Naive B cell (primary cell): ENCODE measurements around the gene P2RX6. TPM values are rescaled to one million over a fixed set of nuclear protein-coding genes. Genes with fewer than 3 reads are reported as not detected.
A peak's percentile ranks its signal among the peaks of the same experiment; 100 is the strongest.
"Not testable (repeated sequence)": the region's sequence is repeated elsewhere in the genome, so short reads cannot be mapped to it uniquely, and the experiment has no call there.

ENCODE experiments used
- ATAC-seq, 2 donors: fragments of 150-1000 bp; cut with Tn5 transposase; 2 replicates each; pipeline ENCODE4 v1.10.0; 2021; ENCODE audit warnings: low read depth in 2 of 2, mild to moderate bottlenecking in 2 of 2, moderate library complexity in 2 of 2
- DNase-seq: peaks from one replicate; pipeline ENCODE4 v3.0.0; 2022
- H3K27ac Mint-ChIP-seq, 6 donors: one replicate each; pipeline ENCODE4 v1.8.0; 2020 to 2022; ENCODE audit warnings: mild to moderate bottlenecking in 6 of 6, mixed read lengths in 6 of 6, moderate library complexity in 5 of 6, inconsistent platforms in 2 of 6
- H3K27me3 Mint-ChIP-seq, 3 donors: one replicate each; pipeline ENCODE4 v1.8.0; 2021 to 2022; ENCODE audit warnings: mixed read lengths in 3 of 3, mild to moderate bottlenecking in 1 of 3
- H3K36me3 Mint-ChIP-seq, 2 donors: one replicate each; pipeline ENCODE4 v1.8.0; 2020 to 2022; ENCODE audit warnings: mixed read lengths in 2 of 2, inconsistent platforms in 1 of 2, mild to moderate bottlenecking in 1 of 2
- H3K4me1 Mint-ChIP-seq, 3 donors: one replicate each; pipeline ENCODE4 v1.8.0; 2020 to 2022; ENCODE audit warnings: mixed read lengths in 3 of 3, inconsistent platforms in 1 of 3, mild to moderate bottlenecking in 1 of 3, moderate library complexity in 1 of 3
- H3K4me3 Mint-ChIP-seq, 8 donors: one replicate each; pipeline ENCODE4 v1.8.0; 2020 to 2022; ENCODE audit warnings: mild to moderate bottlenecking in 8 of 8, mixed read lengths in 8 of 8, moderate library complexity in 8 of 8, inconsistent platforms in 2 of 8
- H3K9me3 Mint-ChIP-seq, 7 donors: one replicate each; pipeline ENCODE4 v1.8.0; 2020 to 2022; ENCODE audit warnings: mixed read lengths in 7 of 7, mild to moderate bottlenecking in 5 of 7, inconsistent platforms in 2 of 7, moderate library complexity in 1 of 7
- polyA plus RNA-seq, 6 donors: library from polyadenylated mRNA; unstranded; fragments of 300-500 nt; fragmentation: Illumina TruSeq; gene quantifications; one replicate each; pipeline ENCODE4 v1.2.3, GENCODE V29; 2021; ENCODE audit warnings: low read depth in 6 of 6

Gene P2RX6
- polyA plus RNA-seq, 6 donors from 2014 or later, result 0.44 TPM; not detected in 5

- DNase-seq, result peak; percentile 77
- H3K9me3 Mint-ChIP-seq, result no peaks in the 10 kb centered on the region
- peaks cover 20 to 30% (median 22%) of the 10 kb centered on the region in 3 donors for H3K4me1 Mint-ChIP-seq
- H3K4me3 Mint-ChIP-seq, result peak within 1 kb of the TSS; percentile 62 to 87 (median 76)
- peaks cover 14 to 41% (median 38%) of the 10 kb centered on the region in 3 donors for H3K27me3 Mint-ChIP-seq
- H3K36me3 Mint-ChIP-seq, result no peaks in the 10 kb centered on the region
- H3K27ac Mint-ChIP-seq, result peak within 1 kb of the TSS; percentile 92 to 98 (median 96)
- ATAC-seq, result peak; percentile 96 to 98
Measured at GRCh38 chr22:21045585-21046294, 30.8 kb downstream of the P2RX6 start, which contains the start of gene LRRC74B. Gene LRRC74B, plus strand, starts transcription at chr22:21045946. Its CDS starts 41 bp downstream, at chr22:21045987.

- Mint-ChIP-seq H3K27me3 (peaks cover 14 to 38% (median 36%) of the 10 kb centered on the region in 3 donors), H3K9me3 (no peaks in the 10 kb centered on the region), H3K4me1 (peaks cover 20 to 30% (median 22%) of the 10 kb centered on the region in 3 donors), H3K27ac (peak overlapping the region in 1 of 6 donors; percentile 68), H3K4me3 (no peak overlapping the region), H3K36me3 (no peaks in the 10 kb centered on the region)
- DNase-seq (no peak), ATAC-seq (no peak)
Measured at GRCh38 chr22:21047035-21047661, 32.2 kb downstream of the P2RX6 start.

DNA sequence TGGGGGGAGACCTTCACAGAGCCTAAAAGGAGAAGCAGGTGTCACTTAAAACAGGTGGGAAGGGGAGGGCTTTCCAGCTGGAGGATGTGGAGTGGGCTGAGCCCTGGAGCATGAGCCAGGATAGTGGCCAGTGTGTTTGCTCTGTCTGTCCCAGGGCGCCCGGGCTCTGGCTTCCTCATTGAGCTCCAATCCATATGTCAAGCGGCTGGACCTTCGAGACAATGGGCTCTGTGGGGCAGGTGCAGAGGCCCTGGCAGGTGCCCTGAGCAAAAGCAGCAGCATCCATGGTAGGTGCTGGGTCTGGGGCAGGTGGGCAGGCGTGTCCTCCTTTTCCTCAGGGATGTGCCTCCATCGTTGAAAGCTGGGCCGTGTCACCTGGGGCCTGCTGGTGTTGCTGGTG is 32.8 kb downstream of the P2RX6 start:
- ATAC-seq (no peak), DNase-seq (no peak)
- Mint-ChIP-seq H3K4me3 (no peak overlapping the region), H3K9me3 (no peaks in the 10 kb centered on the region), H3K4me1 (peaks cover 20 to 30% (median 22%) of the 10 kb centered on the region in 3 donors), H3K27ac (peak overlapping the region in 1 of 6 donors; percentile 68), H3K36me3 (no peaks in the 10 kb centered on the region), H3K27me3 (peaks cover 14 to 32% (median 31%) of the 10 kb centered on the region in 3 donors)

DNA sequence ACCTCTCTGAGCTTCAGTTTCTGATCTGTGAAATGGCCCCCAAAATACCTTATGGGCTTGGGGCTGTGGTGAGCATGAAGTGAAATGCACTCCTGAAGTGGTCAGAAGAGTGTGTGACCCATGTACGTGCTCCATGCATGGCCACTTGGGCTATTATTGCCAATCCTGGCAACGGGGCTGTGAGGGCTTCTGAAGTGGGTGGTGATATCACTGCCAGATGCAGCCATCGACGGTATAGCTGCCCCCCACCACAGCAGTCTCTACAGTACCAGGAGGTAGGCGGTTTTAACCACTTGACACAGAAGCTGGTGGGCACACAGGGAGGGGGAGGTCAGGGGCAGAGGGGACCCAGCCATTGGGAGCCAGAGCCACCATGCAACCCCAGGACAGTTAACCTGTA is 33.5 kb downstream of the P2RX6 start:
- not testable (repeated sequence) for ATAC-seq, H3K36me3 Mint-ChIP-seq, H3K4me3 Mint-ChIP-seq, DNase-seq, H3K9me3 Mint-ChIP-seq
- peak overlapping the region in 1 of 6 donors; percentile 15 for H3K27ac Mint-ChIP-seq
- H3K4me1 Mint-ChIP-seq, result peaks cover 18 to 23% (median 19%) of the 10 kb centered on the region in 3 donors
- peaks cover 9 to 31% (median 31%) of the 10 kb centered on the region in 3 donors for H3K27me3 Mint-ChIP-seq

- H3K9me3 Mint-ChIP-seq, DNase-seq, H3K36me3 Mint-ChIP-seq, H3K4me3 Mint-ChIP-seq, ATAC-seq, H3K27ac Mint-ChIP-seq: not testable (repeated sequence)
- Mint-ChIP-seq H3K27me3 (peaks cover 7 to 27% (median 27%) of the 10 kb centered on the region in 3 donors), H3K4me1 (peaks cover 16 to 20% (median 19%) of the 10 kb centered on the region in 3 donors)
Measured at GRCh38 chr22:21048965-21049364, 34.0 kb downstream of the P2RX6 start.

DNA sequence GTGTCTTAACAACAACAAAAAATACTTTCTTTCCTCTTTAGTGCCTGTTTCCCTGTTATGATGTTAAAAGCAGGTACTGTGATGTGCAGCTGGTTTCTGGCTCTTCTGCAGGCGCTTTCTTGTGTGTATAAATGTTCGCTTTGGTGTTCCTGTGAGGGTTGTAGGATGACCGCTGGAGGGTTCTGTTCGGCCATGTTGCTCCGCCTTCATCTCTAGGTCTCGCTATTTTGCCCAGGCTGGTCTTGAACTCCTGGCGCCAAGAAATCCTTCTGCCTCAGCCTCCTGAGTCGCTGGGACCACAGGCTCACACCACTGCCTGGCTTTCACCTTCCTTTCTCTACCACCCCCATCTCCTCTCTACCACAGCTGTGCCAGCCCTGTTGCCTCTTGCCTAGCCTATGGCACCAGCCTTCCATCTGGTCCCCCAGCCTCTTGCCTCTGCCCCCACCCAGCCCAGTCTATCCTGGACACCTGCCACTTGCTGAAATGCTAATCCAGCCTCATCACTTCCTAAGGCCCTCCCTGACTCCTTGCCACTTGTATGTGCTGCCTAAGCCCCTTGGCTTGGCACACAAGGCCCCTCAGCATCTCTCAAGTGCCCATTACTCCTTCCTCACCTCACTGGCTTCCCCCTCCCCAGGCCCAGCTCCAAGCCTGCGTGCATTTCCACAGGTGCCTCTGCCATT is 36.3 kb downstream of the P2RX6 start:
- ATAC-seq, result no peak
- Mint-ChIP-seq H3K27ac (peak overlapping the region in 1 of 6 donors; percentile 83), H3K9me3 (no peaks in the 10 kb centered on the region), H3K4me3 (no peak overlapping the region), H3K27me3 (peaks cover 0 to 31% (median 29%) of the 10 kb centered on the region in 3 donors), H3K4me1 (peaks cover 7 to 12% (median 10%) of the 10 kb centered on the region in 3 donors), H3K36me3 (no peaks in the 10 kb centered on the region)
- DNase-seq, result no peak

- H3K4me1 Mint-ChIP-seq, result peaks cover 10 to 15% (median 12%) of the 10 kb centered on the region in 3 donors
- peaks cover 5 to 37% (median 35%) of the 10 kb centered on the region in 3 donors for H3K27me3 Mint-ChIP-seq
- DNase-seq, result no peak
- H3K4me3 Mint-ChIP-seq, result peak overlapping the region in 1 of 8 donors; percentile 18
- no peaks in the 10 kb centered on the region for H3K9me3 Mint-ChIP-seq
- ATAC-seq, result no peak
- H3K36me3 Mint-ChIP-seq, result no peaks in the 10 kb centered on the region
- peak overlapping the region in 1 of 6 donors; percentile 1 for H3K27ac Mint-ChIP-seq
Measured at GRCh38 chr22:21051831-21052400, 37.0 kb downstream of the P2RX6 start.

DNA sequence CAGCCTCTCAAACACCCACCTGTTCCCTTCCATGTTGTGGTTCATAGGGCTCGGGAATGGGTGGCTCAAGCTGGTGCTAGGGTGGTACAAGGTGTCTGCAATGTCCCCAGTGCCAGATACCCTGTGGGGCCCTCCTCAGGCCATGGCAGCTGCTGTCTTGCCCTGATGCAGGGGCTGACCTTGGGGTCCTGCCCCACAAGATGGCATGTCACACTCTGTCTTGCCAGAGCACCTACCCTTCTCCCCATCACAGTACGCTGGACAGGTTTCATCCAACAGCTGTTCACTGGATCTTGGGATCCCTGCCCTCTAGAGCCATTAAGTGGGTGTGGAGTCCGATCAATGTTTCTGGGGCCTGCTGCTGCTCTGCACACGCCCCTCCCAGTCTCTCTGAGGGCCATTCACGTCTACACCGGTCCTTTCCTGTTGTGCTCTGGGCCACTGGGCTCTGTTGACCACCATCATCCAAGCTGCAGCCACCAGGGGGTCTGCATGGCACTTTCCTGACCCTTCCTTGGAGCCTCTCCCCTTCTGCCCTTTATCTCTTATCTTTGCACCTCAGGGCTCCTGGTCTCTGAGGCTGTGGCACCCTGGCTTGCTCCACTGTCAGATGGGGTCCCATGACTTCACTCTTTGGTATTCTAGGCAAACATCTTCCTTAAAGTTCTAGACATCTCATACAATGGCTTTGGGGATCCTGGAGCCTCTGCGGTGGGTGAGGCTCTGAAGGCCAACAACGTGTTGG is 37.9 kb downstream of the P2RX6 start:
- Mint-ChIP-seq H3K9me3 (no peaks in the 10 kb centered on the region), H3K4me3 (no peak overlapping the region), H3K27ac (no peak overlapping the region), H3K4me1 (peaks cover 10 to 15% (median 12%) of the 10 kb centered on the region in 3 donors), H3K36me3 (no peaks in the 10 kb centered on the region), H3K27me3 (peaks cover 8 to 39% (median 38%) of the 10 kb centered on the region in 3 donors)
- DNase-seq, result no peak
- ATAC-seq, result no peak

GRCh38 chr22:21054046-21054713 is 39.2 kb downstream of the P2RX6 start:
- Mint-ChIP-seq H3K4me1 (peaks cover 10 to 15% (median 12%) of the 10 kb centered on the region in 3 donors), H3K9me3 (no peaks in the 10 kb centered on the region), H3K4me3 (peak overlapping the region in 1 of 8 donors; percentile 22), H3K27me3 (peaks cover 8 to 39% (median 38%) of the 10 kb centered on the region in 3 donors), H3K27ac (peak overlapping the region in 2 of 6 donors; percentile 37 to 70), H3K36me3 (no peaks in the 10 kb centered on the region)
- no peak for ATAC-seq
- no peak for DNase-seq

GRCh38 chr22:21054714-21055563 is 40.0 kb downstream of the P2RX6 start:
- Mint-ChIP-seq H3K4me3 (peak overlapping the region in 1 of 8 donors; percentile 22), H3K27ac (peak overlapping the region in 1 of 6 donors; percentile 37), H3K36me3 (no peaks in the 10 kb centered on the region), H3K9me3 (no peaks in the 10 kb centered on the region), H3K4me1 (peaks cover 10 to 15% (median 12%) of the 10 kb centered on the region in 3 donors), H3K27me3 (peaks cover 8 to 39% (median 38%) of the 10 kb centered on the region in 3 donors)
- no peak for DNase-seq
- no peak for ATAC-seq

GRCh38 chr22:21055564-21055834 is 40.5 kb downstream of the P2RX6 start:
- no peak for ATAC-seq
- Mint-ChIP-seq H3K27ac (no peak overlapping the region), H3K4me1 (peaks cover 10 to 15% (median 12%) of the 10 kb centered on the region in 3 donors), H3K27me3 (peaks cover 8 to 39% (median 38%) of the 10 kb centered on the region in 3 donors), H3K4me3 (peak overlapping the region in 1 of 8 donors; percentile 10), H3K36me3 (no peaks in the 10 kb centered on the region), H3K9me3 (no peaks in the 10 kb centered on the region)
- DNase-seq, result no peak
